Ishikawa (cell line): ENCODE measurements around the gene PRR33.

Source experiments
- CEBPB ChIP-seq: IDR thresholded peaks from 2 replicates; pipeline ENCODE4 v1.6.1; 2012
- CREB1 ChIP-seq: IDR thresholded peaks from 2 replicates; pipeline ENCODE4 v1.6.1; 2012; ENCODE audit warnings: low read depth
- EGR1 ChIP-seq: IDR thresholded peaks from 2 replicates; pipeline ENCODE4 v1.6.1; 2012
- EP300 ChIP-seq: IDR thresholded peaks from 2 replicates; pipeline ENCODE4 v1.6.1; 2012; ENCODE audit warnings: borderline replicate concordance
- FOXM1 ChIP-seq: IDR thresholded peaks from 2 replicates; pipeline ENCODE4 v1.6.1; 2012; ENCODE audit warnings: low read depth, borderline replicate concordance
- MAX ChIP-seq: IDR thresholded peaks from 2 replicates; pipeline ENCODE4 v1.6.1; 2012
- NFIC ChIP-seq: IDR thresholded peaks from 2 replicates; pipeline ENCODE4 v1.6.1; 2012
- RAD21 ChIP-seq: IDR thresholded peaks from 2 replicates; pipeline ENCODE4 v1.6.1; 2012; ENCODE audit warnings: low read depth
- REST ChIP-seq: IDR thresholded peaks from 2 replicates; pipeline ENCODE4 v1.6.1; 2012; ENCODE audit warnings: low read depth, mild to moderate bottlenecking
- TAF1 ChIP-seq: IDR thresholded peaks from 2 replicates; pipeline ENCODE4 v1.6.1; 2012; ENCODE audit warnings: low read depth, mild to moderate bottlenecking
- TCF12 ChIP-seq: IDR thresholded peaks from 2 replicates; pipeline ENCODE4 v1.6.1; 2012; ENCODE audit warnings: low read depth
- TEAD4 ChIP-seq: IDR thresholded peaks from 2 replicates; pipeline ENCODE4 v1.6.1; 2012
- YY1 ChIP-seq: IDR thresholded peaks from 2 replicates; pipeline ENCODE4 v1.6.1; 2012; ENCODE audit warnings: low read depth
- ZBTB7A ChIP-seq: IDR thresholded peaks from 2 replicates; pipeline ENCODE4 v1.6.1; 2012; ENCODE audit warnings: low read depth
- TF ChIP-seq, protein P1 (sequence below): IDR thresholded peaks from 2 replicates; pipeline ENCODE4 v1.6.1; 2012

Gene PRR33

DNA sequence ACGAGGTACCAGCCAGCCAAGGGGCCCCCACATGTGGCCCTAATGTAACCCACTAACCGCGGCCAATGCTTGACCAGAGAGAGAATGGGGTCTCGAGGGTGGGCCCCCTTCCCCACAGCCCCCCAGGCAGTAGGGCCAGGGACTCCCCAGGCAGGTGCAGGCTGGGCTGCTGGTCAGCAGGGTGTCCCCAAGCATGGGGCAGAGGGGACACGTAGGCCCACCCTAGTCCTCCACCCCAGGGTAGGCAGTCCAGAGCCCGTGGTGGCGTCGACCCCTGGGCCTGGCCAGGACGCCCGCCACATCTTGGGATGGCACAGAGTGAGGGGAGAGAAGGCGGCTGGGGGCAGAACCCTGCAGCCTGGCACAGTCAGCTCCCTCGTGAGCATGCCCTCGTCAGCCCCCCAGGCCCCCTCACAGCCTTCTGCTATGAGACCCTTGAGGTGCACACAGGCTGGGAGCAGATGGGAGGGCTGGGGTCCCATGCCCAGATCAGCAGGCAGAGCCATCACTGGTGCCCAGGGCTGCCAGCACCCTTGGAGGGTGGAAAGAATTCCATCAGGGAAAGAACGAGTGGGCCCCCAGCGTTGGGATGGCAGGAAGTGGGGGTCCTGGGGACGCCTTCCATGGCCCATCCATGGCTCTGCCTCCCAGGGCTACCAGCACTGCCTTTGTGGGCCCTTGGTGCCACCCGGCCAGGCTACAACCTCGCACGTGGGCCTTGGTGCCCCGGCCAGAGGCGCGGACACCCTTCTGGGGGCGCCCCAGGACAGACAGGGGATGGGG, 33.9 kb upstream of the PRR33 start:
- TF ChIP-seq TAF1 (no peak), RAD21 (no peak), EP300 (no peak)

DNA sequence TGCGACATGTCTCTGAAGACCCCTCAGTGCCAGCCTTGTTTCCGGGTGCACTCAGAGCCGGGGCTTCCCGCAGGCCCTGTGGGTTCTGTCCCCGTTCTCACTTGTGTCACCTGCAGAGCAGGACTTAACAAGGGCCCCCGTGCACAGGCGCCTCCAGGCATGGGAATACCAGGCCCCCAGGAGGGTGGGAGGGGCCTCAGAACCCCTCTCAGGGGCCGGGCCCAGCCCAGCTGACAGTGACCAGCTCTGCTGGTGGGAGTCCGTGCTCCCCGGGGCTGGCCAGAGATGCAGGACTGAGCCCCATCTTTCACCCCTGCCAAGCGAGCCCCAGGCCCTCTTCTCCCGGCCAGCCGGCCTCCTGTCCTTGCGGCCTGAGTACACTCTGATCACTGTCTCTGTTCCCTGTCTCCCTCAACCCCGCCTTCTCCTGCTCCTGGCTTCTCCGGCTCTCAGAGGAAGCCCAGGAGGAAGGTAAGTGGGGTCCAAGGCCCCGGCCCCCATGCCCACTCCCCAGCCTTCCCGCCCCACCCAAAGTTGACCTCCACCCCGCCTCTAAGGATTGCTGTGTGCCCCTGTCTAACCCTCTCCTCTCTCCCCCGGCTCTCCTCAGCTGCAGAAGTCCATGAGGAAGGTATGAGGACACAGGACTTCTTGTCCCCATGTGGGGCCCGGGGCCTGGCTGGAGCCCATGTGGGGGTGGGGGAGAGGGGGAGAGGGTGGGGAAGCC, 33.1 kb upstream of the PRR33 start:
- TF ChIP-seq, protein P1, sequence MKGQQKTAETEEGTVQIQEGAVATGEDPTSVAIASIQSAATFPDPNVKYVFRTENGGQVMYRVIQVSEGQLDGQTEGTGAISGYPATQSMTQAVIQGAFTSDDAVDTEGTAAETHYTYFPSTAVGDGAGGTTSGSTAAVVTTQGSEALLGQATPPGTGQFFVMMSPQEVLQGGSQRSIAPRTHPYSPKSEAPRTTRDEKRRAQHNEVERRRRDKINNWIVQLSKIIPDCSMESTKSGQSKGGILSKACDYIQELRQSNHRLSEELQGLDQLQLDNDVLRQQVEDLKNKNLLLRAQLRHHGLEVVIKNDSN: no peak
- TF ChIP-seq ZBTB7A: no peak
- no peak for TF ChIP-seq EGR1
- TF ChIP-seq CEBPB: no peak
- no peak for TF ChIP-seq EP300
- no peak for TF ChIP-seq TCF12

GRCh38 chr11:1924181-1924580, 32.5 kb upstream of the PRR33 start:
- TF ChIP-seq EGR1 (no peak), YY1 (no peak), EP300 (no peak), RAD21 (no peak), FOXM1 (no peak), NFIC (no peak), CEBPB (no peak), ZBTB7A (no peak), TEAD4 (no peak), TAF1 (no peak), TCF12 (no peak), MAX (no peak), REST (no peak), CREB1 (no peak)
- TF ChIP-seq, protein P1: no peak

DNA sequence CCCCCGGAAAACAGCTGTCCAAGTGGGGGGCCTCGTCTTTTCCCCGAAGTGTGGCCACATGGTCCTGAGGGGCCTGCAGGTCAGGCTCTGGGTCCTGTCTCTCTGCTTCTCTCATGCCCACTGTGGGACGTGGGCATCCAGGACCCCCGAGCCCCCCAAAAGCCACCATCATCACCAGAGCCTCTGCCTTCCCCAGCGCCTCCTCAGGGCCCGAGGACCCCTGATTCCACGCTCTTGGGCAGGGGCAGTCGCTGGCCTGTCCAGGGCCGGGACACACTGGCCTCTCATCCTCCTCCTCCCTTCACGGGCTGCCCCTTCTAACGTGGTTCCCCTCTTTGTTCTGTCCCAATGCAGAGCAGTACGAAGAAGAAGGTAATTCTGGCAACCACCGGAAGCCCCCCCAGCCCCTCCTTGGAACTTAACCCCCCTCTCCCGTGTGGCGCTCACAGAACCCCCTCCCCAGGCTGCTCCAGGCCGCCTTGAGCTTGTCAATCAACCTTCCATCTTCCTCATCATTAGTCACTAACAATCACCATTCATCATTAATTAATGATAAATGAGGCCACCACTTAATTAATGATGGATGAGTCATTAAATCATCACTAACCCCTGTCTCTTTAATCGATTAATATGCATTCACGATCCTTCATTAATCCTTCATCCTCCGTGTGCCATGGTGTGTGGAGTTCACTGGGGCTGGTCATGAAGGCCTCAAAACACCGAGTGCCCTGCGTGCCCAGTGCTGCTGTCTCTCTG, 31.7 kb upstream of the PRR33 start:
- no peak for TF ChIP-seq CEBPB
- TF ChIP-seq ZBTB7A: no peak
- no peak for TF ChIP-seq TAF1
- TF ChIP-seq YY1: no peak
- no peak for TF ChIP-seq TCF12
- no peak for TF ChIP-seq EP300
- TF ChIP-seq MAX: no peak

DNA sequence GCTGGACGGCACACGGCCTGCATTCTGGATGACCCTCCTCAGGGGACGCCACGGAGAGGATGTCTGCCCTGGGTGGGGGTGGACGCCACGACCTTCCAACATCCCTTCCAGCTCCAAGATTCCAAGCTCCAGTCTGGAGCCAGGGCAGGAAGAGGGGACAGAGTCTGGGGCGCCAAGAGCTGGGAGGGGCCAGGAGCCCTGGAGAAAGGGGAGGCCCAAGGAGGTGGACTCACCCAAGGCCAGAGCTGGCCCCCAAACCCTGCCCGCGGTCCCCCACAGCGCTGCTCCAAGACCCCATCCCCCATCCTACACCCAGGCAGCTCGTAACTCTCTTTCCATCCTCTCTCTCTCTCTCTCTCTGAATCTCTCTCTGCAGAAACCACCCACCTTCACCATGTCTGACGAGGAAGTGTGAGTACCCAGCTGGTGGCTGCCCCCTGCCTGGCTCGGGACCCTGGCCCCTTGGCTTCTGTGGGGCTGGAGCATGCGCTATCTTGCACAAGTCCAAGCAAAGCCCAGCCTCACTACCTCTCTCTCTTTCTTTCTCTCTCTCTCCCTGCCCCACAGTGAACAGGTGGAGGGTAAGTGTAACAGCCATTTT, 30.9 kb upstream of the PRR33 start:
- TF ChIP-seq EGR1 (no peak), NFIC (no peak), CEBPB (no peak), EP300 (no peak), TAF1 (no peak), ZBTB7A (no peak), REST (no peak), CREB1 (no peak)
